ENCODE measurements around the gene SORL1. TPM values are rescaled to one million over a fixed set of nuclear protein-coding genes. Genes with fewer than 3 reads are reported as not detected.

SORL1 gene
- total and polyA plus RNA-seq, 2 of the 13 experiments (the other 11 are each of a cell fraction or from before 2014, with no cell fraction given): 21.3 to 148 TPM

- TF ChIP-seq SYNCRIP (IDR thresholded peaks at IDR 0.05; ENCODE audit: insufficient read depth, low read depth, low read length) (no peak), ZNF598 (CRISPR knock-in tag; IDR thresholded peaks at IDR 0.05; ENCODE audit: borderline replicate concordance) (no peak), DNMT1 (CRISPR knock-in tag; IDR thresholded peaks at IDR 0.05) (no peak), ZNF816 (CRISPR knock-in tag; IDR thresholded peaks at IDR 0.05; ENCODE audit: borderline replicate concordance) (no peak), ZNF687 (CRISPR knock-in tag; IDR thresholded peaks at IDR 0.05) (peak; percentile 67), ARNT2 (CRISPR knock-in tag; IDR thresholded peaks at IDR 0.05; ENCODE audit: low read depth) (no peak), GLMP (CRISPR knock-in tag; IDR thresholded peaks at IDR 0.05; ENCODE audit: borderline replicate concordance) (no peak), IRF9 (CRISPR knock-in tag; IDR thresholded peaks at IDR 0.05; ENCODE audit: borderline replicate concordance) (0 out of 2 replicates have a peak, but pooled peaks have one; percentile 44), ZHX1 (CRISPR knock-in tag; IDR thresholded peaks at IDR 0.05; ENCODE audit: low read depth) (no peak), SALL1 (CRISPR knock-in tag; IDR thresholded peaks at IDR 0.05) (peak; percentile 39; the same call in 1 of the 2 replicates), ZNF800 (CRISPR knock-in tag; IDR thresholded peaks at IDR 0.05) (peak; percentile 57; the same call in 1 of the 2 replicates), ZNF326 (CRISPR knock-in tag; IDR thresholded peaks at IDR 0.05; ENCODE audit: borderline replicate concordance) (no peak), ELF4 (CRISPR knock-in tag; IDR thresholded peaks at IDR 0.05; ENCODE audit: borderline replicate concordance) (no peak), ZSCAN12 (CRISPR knock-in tag; IDR thresholded peaks at IDR 0.05) (no peak), ZNF274 (CRISPR knock-in tag; IDR thresholded peaks at IDR 0.05) (0 out of 2 replicates have a peak, but pooled peaks have one; percentile 40)
Observed at GRCh38 chr11:121426476-121427399, 25.4 kb upstream of the SORL1 start (continued).

All from HepG2 (cell line).